CD4-positive, alpha-beta T cell treated with Interferon gamma for 1 hour (primary cell): ENCODE measurements around the gene DDAH1.

Experiments used
- DNase-seq: peaks from one replicate; pipeline ENCODE4 v3.0.0-alpha.2; 2020

DDAH1 gene

DNA sequence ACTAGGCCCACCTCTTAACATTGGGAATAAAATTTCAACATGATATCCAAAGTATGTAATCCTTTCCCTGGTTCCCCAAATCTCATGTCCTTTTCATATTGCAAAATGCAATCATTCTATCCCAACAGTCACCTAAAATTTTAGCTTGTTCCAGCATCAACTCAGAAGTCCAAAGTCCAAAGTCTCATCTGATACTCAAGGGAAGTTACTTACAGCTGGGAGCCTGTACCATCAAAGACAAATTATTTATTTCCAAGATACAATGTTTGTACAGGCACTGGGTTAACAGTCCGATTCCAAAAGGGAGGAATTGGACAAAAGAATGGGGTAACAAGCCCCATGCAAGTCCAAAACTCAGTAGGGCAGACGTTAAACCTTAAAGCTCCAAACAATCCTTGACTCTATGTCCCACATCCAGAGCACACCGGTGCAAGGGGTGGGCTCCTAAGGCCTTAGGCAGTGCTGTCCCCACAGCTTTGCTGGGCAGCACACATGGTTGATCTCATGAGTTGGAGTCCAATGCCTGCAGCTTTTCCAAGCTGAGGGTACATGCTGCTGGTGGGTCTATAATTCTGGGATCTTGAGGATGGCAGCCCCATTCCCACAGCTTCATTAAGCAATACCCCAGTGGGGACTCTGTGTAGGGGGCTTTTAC is 78.8 kb downstream of the DDAH1 start:
- DNase-seq, result no peak

DNA sequence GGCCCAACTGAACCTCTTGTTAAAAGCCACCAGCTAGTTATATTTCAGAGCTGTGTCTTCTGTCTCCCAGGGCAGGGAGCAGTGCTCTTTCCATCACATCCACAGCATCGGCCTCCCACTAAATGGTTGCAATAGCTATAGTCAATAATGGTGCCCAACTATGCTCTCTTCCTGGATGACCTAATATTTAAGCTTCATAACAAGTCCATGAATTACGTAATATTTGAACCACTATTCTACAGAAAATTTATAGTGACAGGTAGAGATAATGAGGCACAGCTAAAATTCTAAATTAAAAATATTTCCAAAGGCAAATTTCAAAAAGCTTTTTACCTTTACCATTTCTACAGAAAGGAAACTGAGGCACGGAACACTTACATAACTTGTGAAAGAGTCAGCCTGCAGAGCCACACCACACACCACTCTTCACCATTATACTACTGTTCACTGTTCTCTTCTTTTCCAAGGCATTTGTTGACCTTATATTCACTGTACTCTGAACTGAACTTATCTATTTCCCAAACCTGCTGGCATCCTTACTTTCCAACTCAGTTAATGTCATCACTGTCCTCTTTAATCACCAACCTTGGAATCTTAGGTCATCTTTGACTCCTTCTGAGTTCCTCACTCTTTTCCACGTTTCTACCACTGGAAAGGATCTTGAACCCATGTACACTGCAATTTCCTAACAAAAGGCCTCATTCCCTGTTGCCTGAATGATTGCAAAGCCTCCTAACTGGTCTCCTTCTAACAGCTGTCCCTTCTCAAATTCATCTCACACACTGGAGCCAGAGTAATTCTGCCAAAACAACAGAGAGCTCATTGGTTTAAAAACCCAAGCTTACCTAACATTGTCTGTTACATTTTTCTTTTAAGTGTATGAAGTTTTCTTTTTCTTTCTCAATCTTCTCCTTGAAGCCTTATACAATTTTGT is 85.5 kb downstream of the DDAH1 start:
- no peak for DNase-seq

DNA sequence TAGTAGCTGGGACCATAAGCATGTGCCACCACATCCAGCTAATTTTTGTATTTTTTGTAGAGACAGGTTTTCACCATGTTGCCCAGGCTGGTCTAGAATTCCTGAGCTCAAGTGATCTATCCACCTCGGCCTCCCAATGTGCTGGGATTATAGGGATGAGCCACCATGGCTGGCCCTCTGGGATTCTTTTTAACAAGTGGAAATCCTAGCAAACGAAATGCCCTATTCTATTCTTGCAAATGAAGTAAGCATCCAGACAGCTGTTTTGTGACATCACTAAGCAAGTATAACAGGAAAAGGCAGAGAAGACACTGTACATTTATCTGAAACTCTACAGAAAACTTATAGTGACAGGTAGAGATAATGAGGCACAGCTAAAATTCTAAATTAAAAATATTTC is 86.4 kb downstream of the DDAH1 start:
- no peak for DNase-seq

DNA sequence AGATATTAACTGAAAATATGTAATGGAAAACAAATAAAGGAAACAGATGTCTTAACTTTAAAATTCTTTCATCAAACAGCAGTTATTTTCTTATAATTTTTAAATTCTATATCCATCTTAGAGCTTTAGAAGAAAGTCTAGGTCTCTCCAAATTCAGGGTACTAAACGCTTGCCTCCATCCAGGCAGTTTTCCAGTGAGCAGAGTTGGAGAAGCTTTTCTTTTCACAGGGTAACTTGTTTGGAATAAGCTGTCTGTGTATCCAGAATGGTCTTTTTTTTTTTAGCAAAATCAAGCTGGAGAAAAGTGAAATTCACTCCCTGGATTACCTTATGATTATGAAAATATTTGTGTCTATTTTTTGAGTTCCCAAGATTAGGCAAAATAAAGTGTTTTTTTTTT is 88.6 kb downstream of the DDAH1 start:
- no peak for DNase-seq

DNA sequence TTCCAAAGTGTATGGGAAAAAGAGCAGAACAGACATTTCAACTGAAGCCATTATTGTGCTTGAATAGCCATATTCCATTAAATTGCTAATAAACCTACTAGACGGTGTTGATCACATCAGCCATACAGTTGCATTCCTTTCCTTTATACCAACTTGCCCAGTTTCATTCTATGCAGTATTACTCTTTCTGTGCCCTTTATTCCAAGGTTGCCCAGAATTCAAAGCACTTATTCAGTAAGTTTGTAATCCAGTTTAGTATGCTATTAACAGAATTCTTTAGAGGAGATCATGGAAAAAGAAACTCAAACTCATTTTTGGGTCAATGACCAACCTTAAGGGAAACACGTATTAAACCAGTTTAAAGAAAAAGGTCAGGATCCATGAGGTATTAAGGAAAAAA is 89.5 kb downstream of the DDAH1 start:
- DNase-seq, result no peak

DNA sequence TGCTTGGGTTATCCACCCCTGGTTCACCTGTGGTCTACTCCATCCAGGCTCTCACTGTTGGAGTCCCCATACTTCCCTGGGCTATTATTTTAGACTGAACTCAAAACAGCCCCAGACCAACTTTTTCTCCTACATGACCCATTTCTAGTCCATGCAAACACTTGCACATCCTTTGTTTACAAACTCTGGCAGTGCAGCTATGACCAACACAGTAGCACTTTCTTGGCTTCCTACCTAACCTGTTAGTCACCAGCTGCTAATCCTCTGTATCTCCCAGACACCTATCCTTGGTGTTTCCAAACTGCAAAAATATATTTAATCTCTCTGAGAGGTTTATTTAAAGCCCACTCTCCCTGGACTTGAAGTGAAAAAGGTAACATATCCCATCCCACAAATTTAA is 90.8 kb downstream of the DDAH1 start:
- DNase-seq, result no peak

DNA sequence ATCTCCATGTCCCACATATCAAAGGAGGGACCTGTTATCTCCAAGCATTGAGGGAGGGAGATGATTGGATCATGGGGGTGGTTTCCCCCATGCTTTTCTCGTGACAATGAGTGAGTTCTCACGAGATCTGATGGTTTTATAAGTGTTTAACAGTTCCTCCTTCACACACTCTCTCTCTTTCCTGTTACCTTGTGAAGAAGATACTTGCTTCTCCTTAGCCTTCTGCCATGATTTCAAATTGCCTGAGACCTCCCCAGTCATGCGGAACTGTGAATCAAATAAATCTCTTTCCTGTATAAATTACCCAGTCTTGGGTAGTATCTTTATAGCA is 91.6 kb downstream of the DDAH1 start:
- DNase-seq, result no peak

DNA sequence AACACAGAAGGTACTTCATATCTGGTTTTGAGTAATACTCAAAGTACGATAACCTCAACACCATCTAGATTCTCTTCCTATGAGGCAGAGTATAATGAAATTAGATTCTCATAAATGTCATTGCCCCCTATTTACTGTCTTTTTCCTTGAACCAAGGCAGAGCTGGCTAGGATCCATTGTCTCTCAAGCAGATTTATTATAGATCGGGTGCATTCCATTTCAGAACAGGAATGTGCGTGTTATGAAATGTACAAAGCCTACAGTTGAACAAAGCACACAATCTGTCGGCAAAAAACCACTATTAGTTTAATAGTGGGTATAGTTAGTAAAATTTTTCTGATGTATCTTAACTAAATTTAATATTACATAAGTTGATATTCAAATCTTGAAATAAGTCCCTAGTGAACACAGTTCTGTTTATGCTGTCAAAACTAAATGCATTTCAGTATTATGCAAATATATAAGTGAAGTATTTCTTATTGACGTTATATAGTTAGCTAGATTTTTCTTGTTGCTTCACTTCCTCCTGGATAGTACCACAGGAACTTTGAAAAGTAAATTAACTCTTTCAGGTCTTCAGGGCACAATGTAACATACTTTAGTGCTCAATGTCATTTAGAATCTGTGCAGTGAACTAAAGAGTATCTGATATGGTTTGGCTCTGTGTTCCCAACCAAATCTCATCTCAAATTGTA is 92.1 kb downstream of the DDAH1 start:
- DNase-seq, result no peak

DNA sequence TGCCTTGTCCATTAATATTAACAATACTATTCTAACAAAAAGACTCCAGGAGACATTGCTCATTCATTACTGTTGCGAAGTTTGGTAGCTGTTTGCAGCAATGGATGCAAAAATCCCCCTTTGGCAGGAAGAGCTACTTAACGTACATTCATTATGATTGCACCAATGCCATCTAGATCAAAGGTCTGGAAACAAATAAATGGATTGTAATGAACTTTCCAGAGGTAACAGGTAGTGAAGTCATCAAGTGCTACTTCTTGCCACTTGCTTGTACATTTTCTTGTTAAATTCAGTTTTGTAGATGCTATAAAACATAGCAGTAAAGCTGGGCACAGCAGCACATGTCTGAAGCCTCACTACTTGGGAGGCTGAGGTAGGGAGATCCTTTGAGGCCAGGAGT is 93.9 kb downstream of the DDAH1 start:
- no peak for DNase-seq

DNA sequence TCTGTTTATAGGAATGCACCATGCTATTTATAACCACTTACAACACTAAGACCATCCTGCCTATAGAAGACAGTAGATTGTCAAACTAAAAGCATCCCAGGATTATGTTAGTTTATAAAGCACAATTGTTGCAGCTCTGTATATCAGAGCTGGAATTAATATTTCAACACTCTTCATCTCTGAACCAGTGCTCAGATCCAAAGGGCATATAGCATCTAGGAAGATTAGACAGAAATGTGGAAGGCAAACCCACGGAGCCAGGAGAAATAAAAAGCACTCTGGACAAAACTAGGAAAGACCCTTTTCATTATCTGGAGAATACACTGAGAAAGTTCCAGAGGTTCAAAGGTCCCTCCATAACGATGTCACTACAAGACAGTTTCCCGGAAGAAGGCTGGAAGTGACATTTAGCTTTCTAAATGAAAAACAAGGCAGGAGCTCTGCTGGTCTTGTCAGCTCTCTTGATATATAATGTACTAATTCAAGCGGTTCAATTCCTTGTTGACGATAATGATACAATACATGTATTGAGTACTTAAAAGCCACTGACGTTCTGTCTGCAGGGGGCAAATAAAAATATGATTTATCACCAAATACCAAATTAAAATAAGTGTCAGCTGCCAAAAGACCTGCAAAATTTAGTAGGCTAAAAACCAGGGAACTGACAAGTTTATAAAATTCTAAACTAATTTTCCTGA is 96.7 kb downstream of the DDAH1 start:
- no peak for DNase-seq

DNA sequence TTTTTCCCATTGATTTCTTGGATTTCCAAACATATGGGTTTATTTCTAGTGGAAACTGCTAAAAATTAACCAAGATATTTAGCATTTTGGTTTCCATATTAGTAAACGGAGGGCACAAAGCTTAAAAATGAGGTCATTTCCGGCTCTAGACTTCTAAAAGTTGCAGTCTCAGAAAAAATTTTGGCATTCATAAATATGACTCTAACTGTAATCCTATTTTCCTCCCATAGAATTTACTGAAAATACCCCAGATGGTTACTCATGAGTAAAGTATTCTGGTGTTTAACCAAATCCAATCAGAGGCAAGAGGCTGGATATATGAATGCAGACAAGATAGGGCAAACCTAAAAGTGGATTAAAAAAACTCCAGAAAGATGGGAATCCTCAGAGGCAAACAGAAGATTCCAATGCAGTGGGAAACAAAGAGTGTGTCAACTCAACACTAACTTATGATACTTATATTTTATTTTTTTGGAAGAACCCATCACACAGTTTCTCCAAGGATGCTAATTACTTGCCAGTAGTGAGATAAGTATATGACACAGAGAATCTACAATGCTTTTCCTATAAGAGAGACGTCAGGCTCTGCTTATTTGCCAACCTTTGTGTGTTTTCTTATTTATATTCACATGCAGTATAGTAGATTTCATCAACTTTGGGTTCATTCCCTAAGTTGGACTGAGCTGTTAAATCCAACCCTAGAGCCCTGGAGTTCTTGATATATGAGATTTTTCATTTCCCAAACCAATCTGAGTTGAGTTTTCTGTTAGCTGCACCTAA is 98.4 kb downstream of the DDAH1 start:
- DNase-seq, result no peak

DNA sequence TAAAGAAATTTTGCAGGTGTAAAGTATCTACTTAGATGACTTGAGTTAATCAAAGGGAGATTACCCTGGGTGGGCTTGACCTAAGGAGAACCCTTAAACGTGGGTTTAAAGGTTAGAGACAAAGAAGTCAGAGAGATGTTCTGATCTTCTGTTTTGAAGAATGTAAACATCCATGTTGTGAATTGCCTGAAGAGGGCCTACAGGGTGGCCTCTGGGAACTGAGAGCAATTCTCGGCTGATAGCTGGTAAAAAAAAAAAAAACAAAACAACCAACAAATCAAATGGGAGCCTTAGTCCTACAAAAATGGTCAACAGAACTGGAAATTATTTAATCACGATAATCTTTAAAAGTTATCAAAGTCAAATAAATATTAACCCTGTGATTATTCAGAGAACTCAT is 99.1 kb downstream of the DDAH1 start:
- no peak for DNase-seq

DNA sequence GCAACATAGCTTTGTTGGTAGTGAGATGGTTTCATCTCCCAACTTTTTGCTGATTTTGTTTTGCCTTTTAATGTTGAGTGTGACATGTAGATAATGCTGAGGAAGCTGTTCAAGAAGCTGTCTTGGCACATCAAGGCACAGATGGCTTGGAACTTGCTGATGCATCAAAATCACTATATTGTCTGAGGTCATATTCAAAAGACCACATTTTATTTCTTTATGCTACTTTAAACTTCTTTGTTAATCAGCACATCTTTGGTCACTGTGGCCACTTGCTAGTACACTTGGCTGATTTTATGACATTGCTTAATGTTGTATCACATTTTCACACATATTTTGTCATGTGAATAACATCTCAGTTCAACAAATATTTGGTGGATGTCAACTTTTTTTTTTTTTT is 101.4 kb downstream of the DDAH1 start:
- no peak for DNase-seq

DNA sequence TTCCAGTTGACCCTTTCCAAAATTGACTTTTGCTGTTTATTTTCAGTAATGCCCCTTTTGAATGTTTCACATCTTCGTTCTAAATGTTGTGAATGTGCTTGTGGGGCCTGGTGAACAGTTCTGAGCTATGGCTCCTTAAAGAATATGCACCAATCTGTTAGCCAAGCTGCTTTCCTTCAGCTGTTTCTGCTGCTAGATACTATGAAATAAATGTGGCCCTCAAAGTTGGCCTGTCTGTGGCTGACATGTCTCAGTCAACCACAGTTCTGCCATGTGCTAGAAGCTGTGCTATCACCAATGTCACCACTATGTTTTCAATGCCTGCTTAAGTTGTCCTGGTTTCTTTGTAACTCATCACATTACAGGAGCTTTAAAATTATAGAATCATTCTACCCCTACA is 101.9 kb downstream of the DDAH1 start:
- no peak for DNase-seq

DNA sequence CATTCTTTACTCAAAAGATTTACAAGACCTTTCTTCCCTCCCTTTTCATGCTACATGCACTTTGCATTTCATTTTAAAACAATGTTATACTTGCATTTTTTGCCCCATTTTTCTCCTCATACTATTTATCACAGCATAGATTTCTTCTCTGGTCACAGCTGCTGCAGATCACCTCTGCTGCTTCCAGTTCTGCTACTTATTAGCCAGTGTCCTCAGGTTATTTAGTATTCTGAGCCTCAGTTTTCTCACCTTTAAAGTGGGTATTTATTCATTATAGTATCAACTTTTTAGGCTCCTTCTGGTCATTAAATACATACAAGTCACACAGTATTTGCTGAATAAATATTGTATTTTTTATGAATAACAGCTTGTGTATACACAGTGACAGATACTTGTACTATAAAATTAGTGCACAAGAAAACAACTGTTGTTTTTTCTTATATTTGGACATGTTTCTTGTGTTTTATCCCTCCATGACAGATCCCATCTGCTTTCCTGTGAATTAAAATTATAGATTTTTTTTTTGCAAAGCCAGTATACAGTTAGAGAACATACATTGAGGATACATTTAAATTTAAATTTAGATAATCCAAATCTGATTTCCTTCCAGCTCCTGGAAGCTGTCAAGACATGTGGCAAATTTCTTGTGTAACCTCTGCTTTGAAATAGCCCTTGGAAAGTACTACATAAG is 103.2 kb downstream of the DDAH1 start:
- DNase-seq, result no peak

DNA sequence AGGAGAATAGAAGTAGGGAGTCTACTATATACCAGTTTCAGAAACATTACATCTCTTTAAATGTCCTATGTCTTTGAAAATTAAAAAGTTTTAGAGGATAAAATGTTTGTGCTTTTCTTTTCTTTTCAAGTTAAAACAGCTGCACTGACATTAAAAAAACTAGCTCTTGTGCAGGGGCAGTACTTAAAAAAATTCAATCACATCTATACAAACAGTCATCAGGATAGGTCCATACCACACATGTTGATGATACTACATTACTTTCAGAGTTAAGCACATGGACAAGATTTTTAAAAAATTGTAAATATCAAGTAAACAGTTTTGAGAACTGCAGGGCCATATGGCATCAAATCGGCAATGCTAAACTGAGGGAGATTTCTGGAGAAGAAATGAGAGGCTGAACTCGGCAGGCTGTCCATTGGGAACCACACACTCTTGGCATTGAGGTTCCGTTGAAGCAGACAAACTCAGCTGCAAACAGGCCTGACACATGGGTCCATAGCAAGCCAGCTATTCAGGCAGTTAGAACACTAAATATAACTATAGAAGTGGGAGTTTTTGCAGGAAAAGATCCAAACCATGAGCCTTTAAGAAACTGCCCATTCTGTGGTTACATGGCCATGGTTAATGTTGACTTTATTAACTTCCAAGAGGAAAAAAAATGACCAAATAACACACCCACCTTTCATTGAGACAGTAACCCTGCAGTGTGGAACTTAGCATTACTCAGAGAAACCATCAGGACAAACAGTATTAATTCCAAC is 104.0 kb downstream of the DDAH1 start:
- DNase-seq, result no peak

DNA sequence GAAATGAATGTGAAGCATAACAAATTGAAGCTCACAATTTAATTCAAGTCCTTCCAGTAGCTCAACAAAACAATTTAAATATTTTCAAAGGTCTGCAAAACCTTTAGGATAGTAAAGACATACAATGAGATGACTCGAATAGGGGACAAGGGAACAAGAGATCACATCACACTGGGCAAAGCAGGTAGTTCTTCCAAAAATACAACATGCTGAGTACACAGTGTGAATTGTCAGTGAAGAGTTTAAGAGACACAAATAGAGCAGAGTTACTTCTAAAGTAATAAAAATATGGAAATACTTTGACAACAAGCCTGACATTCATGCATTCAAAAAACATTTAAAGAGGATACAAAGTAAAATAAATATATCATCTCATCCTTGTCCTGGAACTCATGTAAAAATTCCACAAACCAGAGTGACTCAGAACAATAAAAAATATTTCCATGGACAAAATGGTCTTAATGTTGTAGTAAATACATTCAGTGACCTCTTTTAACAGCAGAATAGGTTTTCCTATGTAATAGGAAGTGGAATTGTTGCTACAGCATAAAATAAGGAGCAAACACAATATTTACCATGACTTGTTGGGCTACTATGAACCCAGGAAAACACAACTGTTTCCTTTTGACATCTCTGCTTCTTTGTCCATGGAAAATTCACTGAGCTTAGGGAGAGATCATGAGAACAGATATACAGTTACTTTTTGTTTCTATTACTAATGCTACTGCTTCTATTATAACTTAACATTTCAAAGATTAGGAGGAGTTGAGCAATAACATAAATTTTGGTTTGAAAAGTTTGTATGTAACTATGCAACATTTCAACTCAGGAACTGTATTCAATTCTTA is 104.9 kb downstream of the DDAH1 start:
- DNase-seq, result no peak

DNA sequence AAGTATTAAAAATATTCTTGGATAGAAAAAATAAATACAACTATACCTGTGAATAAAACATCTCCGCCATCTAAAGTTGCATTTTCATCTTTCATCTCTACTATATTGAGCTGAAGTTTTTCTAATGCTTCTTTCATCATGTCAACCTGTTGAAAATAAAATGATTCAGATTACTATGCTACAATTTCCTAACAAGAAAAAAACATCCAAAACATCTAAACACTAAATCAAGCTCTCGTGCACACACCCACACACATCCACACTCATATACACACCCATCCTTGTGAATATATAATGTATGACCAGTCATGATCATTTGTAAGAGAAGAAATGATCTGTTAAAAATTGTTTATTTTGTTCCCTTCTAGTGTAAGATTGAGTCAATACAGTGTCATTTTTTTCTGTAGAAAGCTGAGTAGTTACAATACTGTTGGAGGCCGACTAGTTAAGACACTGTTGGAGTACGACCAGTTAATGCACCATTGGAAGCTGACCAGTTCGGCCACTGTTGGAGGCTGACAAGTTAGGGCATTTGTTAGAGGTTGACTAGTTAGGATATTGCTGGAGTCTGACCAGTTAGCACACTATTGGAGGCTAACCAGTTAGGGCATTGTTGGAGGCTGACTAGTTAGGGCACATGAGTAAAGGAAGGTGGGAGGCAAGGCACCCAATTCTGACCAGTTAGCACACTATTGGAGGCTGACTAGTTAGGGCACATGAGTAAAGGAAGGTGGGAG is 106.1 kb downstream of the DDAH1 start:
- DNase-seq, result no peak

DNA sequence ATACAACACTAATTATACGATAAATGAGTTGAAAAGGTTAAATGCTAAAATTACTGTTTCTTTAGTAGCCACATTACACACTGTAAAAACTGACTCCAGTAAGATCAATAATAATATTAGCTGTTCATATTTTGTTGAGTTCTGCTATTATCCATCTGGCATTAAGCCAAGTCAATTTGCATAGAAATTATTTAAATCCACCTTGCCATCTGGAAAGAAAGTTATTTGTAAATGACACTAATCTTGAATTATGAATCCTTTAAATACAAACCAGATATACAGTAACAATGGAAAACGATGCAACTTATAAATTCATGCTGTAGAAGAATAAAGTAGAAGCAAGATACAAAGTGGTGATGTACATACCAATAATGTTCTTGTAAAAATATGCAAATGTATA is 107.1 kb downstream of the DDAH1 start:
- DNase-seq, result no peak
